HG03558 (cell line): ENCODE results near the gene DPH3.
"Not testable (repeated sequence)": the region's sequence is repeated elsewhere in the genome, so short reads cannot be mapped to it uniquely, and the experiment has no call there.

Experiments
- ATAC-seq: cut with Tn5 transposase; IDR thresholded peaks from one replicate; pipeline ENCODE4 v1.9.1; 2021; ENCODE audit warnings: moderate number of reproducible peaks; ENCODE audit not compliant: unreplicated experiment; ENCODE audit errors: extremely low read depth

Gene DPH3

GRCh38 chr3:16264708-16265454, at the start of gene DPH3, which contains the start of gene OXNAD1:
Gene DPH3 (minus strand): TSS chr3:16264943. CDS start chr3:16264876, 67 bp downstream.
Gene OXNAD1 (plus strand): TSS chr3:16265212. CDS start chr3:16270953, 5,741 bp downstream.
- peak; percentile 97 for ATAC-seq

GRCh38 chr3:16313886-16314645, 49.3 kb upstream of the DPH3 start:
- no peak for ATAC-seq

- ATAC-seq, result peak; percentile 49
These were observed 47.3 kb upstream of the DPH3 start for GRCh38 chr3:16311960-16312451.

- not testable (repeated sequence) for ATAC-seq
These were observed 45.7 kb upstream of the DPH3 start for GRCh38 chr3:16310486-16310885.

GRCh38 chr3:16309558-16309957, 44.8 kb upstream of the DPH3 start:
- ATAC-seq, result peak; percentile 69

- ATAC-seq, result no peak
These were observed 44.0 kb upstream of the DPH3 start for GRCh38 chr3:16308727-16309126.

- no peak for ATAC-seq
These were observed 43.2 kb upstream of the DPH3 start for GRCh38 chr3:16307832-16308531.

GRCh38 chr3:16305111-16305541, 40.4 kb upstream of the DPH3 start:
- ATAC-seq, result no peak

GRCh38 chr3:16304061-16305010, 39.6 kb upstream of the DPH3 start:
- no peak for ATAC-seq

GRCh38 chr3:16303037-16303575, 38.4 kb upstream of the DPH3 start:
- no peak for ATAC-seq

- ATAC-seq, result no peak
These were observed 37.4 kb upstream of the DPH3 start for GRCh38 chr3:16302082-16302631.

GRCh38 chr3:16301507-16301906, 36.8 kb upstream of the DPH3 start:
- no peak for ATAC-seq

- no peak for ATAC-seq
These were observed 36.2 kb upstream of the DPH3 start for GRCh38 chr3:16300881-16301359.

- ATAC-seq, result no peak
These were observed 35.6 kb upstream of the DPH3 start for GRCh38 chr3:16300307-16300706.

- no peak for ATAC-seq
These were observed 35.0 kb upstream of the DPH3 start for GRCh38 chr3:16299746-16300145.

GRCh38 chr3:16298891-16299290, 34.1 kb upstream of the DPH3 start:
- no peak for ATAC-seq

- ATAC-seq, result no peak
These were observed 33.5 kb upstream of the DPH3 start for GRCh38 chr3:16297997-16298885.
